HG03342 (cell line): Measurements from ENCODE around the gene CTNNA1.

Source experiments
- ATAC-seq: cut with Tn5 transposase; IDR thresholded peaks from one replicate; pipeline ENCODE4 v1.9.1; 2021; ENCODE audit warnings: mild to moderate bottlenecking, moderate library complexity; ENCODE audit not compliant: unreplicated experiment

Gene CTNNA1

GRCh38 chr5:138844125-138844461, 90.9 kb downstream of the CTNNA1 start:
- ATAC-seq = no peak

GRCh38 chr5:138844812-138845513, 91.7 kb downstream of the CTNNA1 start:
- no peak for ATAC-seq

- ATAC-seq = no peak
These were observed 96.2 kb downstream of the CTNNA1 start for GRCh38 chr5:138849439-138849838.

GRCh38 chr5:138849882-138850281, 96.7 kb downstream of the CTNNA1 start:
- ATAC-seq = no peak

DNA sequence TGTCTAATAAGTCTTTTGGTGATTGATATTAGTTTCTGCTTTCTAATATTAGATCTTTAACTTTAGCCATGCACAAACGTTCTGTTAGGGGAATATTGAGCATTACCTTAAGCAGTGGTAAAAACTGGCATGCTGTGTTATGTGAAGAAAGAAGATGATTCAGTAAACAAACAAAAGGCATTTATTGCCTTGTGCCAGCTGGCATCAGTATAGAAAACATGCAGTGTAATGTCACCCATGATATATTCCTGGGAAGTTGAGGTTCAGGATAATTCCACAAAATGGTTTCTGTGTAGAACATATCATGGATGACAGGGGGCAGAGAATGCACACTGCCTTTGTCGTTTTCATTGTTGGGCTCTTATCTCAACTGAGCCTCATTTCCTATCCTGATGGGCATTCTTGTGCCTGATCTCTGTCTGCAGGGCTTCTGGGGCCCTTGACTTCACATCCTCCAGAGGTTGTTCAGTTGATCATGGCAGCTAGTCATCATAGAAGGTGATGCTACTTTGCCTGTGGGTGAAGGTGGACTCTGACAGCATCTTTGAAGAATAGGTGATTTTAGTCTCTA, 97.7 kb downstream of the CTNNA1 start:
- no peak for ATAC-seq

GRCh38 chr5:138853132-138853531, 99.9 kb downstream of the CTNNA1 start:
- no peak for ATAC-seq

DNA sequence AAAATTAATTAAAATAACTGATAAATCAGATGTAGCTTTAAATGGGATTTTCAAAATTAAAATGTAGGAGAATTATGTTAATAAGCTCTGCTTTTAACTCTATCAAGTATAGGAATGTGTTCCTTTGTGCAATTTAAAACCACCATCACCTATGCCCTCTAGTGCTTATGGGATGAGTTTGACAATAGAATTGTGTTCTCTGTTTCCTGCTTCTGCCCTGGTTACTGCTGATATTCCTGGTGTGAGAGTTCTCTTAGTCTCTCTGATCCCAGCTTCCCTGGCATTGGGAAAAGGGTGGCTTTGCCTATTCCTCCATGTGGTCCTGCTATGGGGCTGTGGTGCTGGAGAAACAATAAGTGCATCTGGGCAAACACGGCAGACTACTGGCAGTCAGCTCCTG, 113.8 kb downstream of the CTNNA1 start:
- ATAC-seq = no peak

- no peak for ATAC-seq
These were observed 115.8 kb downstream of the CTNNA1 start for GRCh38 chr5:138869038-138869437.

DNA sequence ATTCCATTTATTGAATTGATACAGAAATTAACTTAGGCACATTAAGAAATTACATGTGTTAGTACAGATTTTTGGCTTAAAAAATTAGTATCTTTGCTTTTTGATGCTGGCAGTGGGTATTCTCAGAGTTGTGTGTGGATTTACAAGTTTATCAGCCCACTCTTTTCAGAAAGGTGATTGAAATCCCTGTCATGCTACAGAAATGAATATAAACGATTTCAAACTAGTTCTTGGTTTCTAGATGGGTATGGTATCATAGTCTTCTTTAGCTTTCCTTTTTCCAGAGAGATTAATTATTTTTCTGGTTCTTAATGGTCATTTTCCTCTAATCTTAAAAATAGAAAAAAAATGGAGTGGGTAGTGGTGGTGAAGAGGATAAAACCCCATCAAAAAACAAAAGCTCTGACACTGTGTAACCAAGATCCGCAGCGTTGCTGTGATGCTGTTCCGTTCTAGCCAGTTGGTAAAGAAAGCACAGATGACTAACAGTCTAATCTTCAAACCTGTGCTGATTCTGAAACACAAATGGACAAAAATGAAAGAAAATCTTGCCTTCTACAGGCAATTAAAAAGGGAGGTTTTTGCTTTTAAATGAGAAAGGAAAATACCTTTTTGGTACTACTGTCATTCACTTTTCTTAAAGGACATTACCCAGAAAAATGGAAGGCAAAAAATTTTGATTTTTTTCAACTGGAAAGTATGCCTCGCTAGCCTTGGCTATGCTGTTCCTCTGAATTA, 116.7 kb downstream of the CTNNA1 start:
- ATAC-seq = no peak

GRCh38 chr5:138870611-138871010, 117.4 kb downstream of the CTNNA1 start:
- no peak for ATAC-seq

DNA sequence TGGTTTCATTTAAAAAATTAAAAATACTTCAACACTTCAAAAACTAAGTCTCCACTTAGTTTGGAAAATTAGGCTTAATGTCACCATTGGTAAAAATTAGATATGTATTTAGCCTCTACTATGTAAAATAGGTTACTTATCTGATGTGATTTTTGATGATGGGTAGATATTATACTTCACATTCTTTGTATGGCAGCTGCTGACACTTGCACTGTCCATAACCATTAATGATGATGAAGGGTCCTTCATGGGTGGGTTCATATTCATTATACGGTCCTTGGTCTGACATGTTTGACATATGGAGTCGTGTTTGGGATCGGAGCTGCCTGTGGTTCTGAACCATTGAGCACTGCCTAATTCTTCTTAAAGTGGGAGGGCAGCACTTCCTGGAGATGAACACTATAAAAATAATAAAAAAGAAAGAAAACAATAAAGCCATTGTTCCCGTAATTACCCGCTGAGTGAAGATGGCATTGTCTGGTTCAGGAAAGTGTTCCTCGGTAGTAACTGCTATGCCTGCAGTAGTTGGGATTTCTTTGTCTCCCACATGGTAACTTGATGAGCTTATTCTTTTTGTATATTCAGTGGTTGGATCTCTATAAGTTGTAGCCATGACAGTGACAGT, 119.7 kb downstream of the CTNNA1 start:
- ATAC-seq = no peak

GRCh38 chr5:138873466-138874221, 120.4 kb downstream of the CTNNA1 start:
- no peak for ATAC-seq

DNA sequence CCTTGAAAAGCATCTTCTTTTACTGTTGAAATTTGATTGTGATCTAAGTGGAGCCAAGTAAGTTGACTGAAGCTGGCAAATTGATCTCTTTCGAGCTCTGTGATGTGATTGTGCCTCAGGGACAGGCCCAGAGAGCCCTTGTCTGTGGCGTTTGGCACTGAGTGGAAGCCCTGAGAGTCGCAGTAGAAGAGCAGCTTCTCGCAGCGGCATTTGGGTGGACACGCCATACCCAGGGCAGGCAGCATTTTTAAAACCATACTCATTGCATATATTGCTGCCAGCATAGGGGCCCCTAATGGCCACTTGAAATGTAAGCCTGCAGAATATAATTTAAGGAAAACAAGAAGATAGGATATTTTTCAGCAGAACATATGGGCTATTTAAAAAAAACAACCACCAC, 121.0 kb downstream of the CTNNA1 start:
- ATAC-seq = no peak

GRCh38 chr5:138874771-138875551, 121.7 kb downstream of the CTNNA1 start, which contains the start of gene LRRTM2:
LRRTM2 (minus strand) TSS chr5:138875335; CDS start chr5:138874911, 424 bp downstream.
- ATAC-seq = no peak

DNA sequence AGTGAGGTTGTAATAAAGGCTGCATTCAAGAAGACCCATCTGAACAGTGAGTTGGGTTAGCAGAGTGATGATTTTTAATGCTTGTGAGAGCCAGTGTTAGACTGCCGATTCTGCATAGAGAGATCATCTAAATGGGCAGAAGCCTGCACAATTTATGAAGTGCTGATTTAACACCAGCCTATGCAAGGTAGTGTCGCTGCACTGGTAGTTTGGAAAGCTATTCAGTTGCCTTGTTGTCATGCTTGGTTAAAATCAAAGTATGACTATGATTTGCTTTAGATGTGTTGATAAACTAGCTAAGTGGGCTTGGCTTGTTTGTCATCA, 122.3 kb downstream of the CTNNA1 start:
- no peak for ATAC-seq

GRCh38 chr5:138875946-138876345, 122.7 kb downstream of the CTNNA1 start:
- ATAC-seq = no peak

DNA sequence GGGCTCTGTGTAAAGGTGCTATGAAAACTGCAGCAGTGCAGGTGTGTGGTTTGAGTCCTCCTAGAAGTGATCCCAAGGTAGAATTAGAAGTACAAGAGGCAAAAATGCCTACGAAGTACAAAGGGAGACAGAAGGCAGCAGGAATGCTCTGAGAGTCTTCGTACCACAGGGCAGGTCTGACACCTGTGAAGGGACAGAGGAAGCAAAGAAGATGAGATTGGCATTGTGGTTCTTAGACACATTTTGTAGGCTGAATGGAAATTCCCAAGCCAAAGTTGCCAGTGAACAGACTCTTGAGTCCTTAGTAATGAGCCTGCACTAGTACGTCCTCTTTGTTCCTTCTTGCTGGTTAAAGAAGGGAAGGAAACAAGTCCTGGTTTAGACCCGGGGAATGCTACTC, 123.6 kb downstream of the CTNNA1 start:
- ATAC-seq = no peak

GRCh38 chr5:138878437-138879235, 125.4 kb downstream of the CTNNA1 start:
- ATAC-seq = no peak

GRCh38 chr5:138883211-138883610, 130.0 kb downstream of the CTNNA1 start:
- ATAC-seq = no peak

GRCh38 chr5:138884094-138884493, 130.9 kb downstream of the CTNNA1 start:
- ATAC-seq = no peak
